HG02852 (cell line): Measurements from ENCODE around the gene TMEM132D.

Source experiments
- ATAC-seq: cut with Tn5 transposase; IDR thresholded peaks from one replicate; pipeline ENCODE4 v1.9.1; 2021; ENCODE audit warnings: mild to moderate bottlenecking, moderate library complexity; ENCODE audit not compliant: unreplicated experiment

TMEM132D gene

DNA sequence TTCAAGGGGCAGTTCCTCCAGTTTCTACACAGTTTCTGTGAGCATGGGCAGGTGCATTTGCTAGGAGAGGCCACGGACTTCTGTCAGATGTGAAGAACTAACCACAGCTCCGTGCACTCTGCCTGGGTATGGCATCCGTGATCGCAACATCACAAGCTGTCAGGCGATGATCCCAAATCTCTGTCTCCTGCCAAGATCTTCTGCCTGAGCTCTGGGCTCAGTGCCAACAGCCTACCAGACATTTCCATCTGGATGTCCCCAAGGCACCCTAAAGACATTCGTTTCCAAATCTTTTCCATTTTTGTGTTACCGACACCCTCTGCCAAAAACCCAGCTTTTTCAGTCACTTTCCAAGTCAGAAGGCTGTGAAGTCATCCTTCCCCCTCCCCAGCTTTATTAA lies 758.4 kb downstream of the TMEM132D start:
- no peak for ATAC-seq

DNA sequence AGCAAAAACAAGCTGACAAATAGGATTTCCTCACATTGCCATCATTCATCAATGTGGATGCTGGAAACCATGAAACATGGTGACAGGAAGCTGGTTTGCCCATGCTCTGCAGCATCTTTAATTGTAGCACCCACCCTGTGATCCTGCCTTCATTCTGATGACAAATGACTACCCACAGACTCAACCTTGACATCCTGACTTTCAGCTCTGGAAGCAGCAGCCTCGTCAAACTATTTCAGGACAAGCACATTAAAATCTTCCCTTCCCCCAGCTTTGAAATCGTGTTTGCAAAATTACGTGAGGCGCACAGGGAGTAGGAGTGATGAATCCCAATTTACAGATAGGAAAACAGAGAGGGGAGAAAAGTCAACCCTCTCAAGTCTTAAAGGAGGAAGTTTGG lies 765.0 kb downstream of the TMEM132D start:
- no peak for ATAC-seq

DNA sequence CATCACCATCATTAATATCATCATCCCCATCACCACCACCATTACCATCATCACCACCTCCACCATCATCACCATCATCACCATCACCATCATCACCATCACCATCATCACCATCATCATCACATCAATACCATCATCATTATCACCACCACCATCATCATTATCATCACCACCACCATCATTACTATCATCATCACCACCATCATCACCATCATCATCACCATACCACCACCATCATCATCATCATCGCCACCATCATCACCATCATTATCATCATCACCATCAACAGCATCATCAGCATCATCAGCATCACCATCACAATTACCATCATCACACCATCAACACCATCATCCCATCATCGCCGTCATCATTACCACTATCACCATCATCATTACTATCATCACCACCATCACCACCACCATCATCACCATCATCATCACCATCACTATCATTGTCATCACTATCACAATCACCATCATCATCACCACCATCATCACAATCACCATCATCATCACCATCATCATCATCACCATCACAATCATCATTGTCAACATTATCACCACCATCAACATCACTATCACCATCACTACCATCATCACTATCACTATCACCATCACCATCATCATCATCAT lies 767.0 kb downstream of the TMEM132D start:
- ATAC-seq: no peak

DNA sequence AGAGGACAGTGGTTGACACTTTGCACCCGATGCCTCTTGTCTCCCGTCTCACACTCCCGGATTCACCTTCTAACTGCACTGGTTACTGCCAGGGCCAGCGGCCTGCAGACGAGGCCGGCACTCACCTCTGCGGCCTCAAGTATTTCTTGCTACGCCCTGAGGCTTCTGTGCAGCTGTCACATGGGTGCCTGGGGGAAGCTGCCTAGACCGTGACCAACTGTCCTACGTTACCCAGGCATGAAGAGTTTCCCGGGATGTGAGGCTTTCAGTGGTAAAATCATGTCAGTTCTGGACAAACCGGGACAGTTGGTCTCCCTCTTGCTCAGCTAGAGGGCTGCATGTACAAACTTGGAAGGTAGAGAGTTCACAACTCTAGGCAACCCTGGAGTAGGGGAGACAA lies 776.1 kb downstream of the TMEM132D start:
- ATAC-seq: no peak

DNA sequence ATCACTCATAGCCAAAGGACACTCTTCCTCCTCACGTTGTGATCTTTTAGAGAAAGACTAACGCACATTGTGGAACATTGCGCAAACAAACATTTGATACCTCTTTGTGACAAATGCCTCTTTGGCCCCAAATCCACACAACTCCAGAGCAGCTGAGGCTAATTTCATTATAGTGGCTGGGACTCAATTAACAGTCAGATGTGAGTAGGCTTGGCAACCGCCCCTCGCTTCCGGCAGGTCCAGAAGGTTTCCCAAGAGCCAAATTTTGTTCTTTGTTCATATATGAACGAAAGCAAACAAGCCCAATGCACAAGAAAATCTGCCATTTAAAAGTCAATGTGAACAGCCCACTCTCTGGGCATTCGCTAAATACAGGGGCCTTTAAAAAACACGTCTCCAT lies 776.6 kb downstream of the TMEM132D start:
- no peak for ATAC-seq

DNA sequence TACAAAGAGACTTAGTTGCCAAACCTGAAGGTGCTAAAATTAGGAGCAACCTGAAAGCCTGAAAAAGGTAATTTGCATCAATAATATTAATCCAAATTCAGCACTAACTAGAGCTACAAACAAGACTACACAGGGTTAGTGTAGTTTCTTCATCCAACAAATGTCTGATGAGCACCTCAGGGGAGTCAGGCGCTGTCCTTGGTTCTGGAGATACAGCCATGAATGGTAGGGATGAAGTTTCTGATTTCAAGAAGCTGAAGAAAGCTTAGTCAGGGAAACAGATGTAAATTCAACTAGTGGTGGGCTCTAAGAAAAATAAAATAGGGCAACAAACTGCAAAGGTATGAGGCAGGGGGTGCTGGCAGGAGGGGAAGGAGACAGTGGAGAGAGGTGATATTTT lies 784.3 kb downstream of the TMEM132D start:
- no peak for ATAC-seq

DNA sequence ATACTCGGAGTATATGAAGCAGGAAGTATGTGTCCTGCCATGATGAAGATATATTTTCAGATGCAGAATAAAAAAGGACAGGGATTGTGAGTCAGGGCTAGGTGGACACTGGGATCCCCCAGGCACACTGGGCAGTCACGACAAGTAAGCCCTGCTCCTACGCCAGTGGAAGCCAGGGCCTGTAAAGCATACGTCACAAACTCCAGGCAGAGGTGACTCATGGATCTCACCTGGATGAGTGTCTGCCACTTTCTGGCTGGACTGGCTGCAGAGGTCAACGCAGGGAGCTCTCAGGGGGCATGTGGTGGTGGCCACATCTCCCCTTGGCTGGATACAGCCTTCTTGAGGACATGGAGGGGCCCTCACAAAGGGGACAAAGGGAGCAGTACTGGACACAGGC lies 788.3 kb downstream of the TMEM132D start:
- ATAC-seq: no peak

DNA sequence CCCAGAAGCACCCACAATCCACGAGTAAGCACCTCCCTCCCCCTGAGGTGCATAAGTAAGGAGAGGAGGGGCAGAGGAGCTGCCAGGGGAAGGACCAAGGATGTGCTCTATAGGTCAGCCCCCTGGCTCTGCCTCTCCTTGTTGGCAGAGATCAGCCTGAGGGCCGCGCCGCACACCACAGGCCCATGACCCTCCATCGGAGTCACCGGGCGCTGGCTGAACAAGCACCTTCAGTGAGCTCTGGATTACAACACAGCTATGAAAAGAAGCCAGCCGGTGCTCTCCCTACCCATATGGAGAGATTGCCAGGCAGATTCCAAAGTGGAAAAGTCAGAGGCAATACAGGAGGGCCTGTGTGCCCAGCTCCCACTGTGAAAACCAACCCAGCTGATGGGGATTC lies 793.2 kb downstream of the TMEM132D start:
- no peak for ATAC-seq

DNA sequence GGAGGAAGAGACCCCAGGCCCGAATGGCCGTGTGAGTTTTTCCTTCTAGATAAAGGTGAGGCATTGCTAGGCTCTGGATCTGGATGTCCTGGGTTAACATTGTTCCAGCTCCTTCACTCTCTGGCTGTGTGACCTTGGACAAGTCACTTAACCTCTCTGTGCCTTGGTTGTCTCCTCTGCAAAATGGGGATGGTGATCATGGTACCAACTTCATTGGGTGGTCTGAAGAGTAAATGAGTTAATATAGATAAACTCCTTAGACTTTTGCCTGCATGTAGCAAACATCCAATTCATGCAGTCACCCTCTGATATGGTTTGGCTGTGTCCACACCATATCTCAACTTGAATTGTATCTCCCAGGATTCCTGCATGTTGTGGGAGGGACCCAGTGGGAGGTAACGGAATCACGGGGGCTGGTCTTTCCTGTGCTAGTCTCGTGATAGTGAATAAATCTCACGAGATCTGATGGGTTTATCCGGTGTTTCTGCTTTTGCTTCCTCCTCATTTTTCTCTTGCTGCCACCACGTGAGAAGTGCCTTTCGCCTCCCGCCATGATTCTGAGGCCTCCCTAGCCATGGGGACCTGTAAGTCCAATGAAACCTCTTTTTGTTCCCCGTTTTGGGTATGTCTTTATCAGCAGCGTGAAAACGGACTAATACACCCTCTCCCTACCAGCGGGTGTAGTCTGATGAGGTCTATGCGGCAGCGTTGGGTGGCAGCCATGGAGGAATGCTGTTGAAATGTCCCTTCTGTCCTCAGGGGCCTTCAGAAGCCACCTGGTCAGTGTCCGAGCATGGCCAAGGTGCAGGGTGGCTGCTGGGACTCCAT lies 794.4 kb downstream of the TMEM132D start:
- ATAC-seq: no peak

DNA sequence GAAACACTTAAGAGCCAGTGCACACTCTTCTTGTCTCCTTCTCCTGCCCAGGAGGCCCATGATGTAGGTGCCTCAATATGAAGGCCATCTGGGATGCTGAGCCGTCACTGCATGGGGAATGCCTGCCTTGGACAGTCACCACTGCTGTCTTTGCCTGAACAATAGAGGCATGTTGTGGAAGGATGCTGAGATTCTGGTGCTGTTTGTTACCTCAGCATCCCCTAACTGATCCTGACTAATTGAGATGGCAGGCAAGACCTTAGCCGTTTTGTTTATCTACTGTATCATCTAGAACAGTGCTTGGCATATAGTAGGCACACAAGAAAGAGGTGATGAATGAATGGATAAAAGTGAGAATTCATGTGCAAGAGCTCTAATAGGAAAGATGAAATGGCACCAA lies 797.1 kb downstream of the TMEM132D start:
- no peak for ATAC-seq

DNA sequence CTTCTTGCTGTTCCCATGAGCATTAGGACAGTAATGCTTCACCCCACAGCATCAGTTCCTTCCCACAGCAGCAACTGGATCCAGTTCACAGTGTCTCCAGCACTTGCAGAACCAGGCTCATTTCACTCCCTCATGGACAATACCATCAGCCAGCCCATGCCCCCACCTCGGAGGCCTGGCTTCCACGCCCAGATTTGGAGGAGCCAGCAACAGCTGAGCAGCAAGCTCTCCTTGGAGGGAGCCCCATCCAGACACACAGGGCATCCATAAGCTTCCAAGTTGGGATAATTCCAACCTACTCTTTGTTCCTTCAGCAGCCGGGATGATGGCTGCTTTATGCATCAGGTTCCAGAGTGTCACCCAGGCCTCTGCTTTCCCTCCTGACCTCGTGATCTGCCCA lies 800.6 kb downstream of the TMEM132D start:
- ATAC-seq: no peak

DNA sequence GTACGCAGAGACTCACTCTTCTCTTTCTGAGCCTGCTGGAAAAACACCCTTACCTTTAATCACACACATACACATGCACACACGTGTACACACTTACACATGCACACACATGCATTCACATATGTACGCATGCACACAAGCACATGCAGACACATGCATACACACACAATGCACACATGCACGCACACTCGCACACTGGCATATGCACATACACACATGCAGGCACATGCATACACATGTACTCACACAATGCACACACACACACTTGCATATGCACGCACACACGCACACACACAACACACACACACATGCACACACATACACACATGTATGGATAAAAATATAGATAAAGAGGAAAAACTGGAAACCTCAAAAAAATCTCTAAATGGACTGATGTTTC lies 801.6 kb downstream of the TMEM132D start:
- no peak for ATAC-seq

DNA sequence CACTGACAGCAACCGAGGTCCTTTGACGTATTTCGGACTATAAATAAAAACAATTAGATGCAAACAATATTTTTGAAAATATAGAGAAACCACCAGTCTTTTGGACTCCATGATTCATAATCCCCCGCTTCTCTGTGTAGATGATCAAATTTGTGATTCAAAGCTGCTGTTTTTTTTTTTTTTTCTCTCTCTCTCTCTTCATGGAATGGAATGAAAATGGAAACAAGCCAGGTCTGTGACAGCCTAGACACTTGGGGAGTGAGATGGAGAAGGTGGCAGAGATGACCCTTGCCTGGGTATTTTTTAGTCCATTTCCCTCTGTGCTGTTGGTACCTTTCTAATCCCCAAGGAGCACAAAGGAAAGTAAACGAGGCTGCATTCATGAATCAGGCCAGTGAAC lies 802.0 kb downstream of the TMEM132D start:
- ATAC-seq: no peak

DNA sequence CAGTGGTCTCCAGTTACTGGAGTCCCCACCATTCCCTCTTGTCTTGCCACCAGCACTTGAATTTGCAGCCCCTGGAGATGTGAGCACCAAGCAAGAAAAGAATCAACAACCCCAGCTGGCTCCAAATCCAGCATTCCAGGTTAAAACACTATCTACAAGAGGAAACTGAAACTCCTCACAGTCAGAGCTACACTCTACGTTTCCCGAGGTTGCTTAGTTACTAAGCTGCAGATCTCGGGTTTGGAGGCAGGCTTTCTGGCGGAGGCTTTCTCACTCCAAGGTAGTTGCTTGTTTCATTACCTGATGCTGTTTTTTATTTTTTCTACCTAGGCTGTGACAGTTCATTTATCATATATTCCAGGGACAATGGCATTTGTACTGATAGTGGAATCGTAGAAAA lies 802.4 kb downstream of the TMEM132D start:
- ATAC-seq: no peak

DNA sequence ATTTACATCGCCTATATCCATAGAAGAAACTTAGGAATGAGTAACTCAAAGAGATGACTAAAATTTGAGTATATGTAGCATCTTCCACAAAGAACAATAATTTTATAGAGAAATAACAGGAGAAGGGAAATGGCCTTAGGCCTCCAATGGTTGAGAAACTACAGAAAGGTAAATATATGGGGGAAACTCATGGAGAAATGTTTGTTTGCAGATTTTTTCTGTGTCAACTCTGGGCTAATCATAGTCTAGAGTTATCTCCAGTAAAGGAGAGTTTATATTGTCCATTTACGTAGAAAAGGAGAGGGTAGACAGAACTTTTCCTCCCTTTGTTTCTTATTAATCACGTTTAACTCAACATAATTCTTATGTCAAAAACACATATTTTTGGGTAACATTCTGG lies 806.4 kb downstream of the TMEM132D start:
- ATAC-seq: no peak

DNA sequence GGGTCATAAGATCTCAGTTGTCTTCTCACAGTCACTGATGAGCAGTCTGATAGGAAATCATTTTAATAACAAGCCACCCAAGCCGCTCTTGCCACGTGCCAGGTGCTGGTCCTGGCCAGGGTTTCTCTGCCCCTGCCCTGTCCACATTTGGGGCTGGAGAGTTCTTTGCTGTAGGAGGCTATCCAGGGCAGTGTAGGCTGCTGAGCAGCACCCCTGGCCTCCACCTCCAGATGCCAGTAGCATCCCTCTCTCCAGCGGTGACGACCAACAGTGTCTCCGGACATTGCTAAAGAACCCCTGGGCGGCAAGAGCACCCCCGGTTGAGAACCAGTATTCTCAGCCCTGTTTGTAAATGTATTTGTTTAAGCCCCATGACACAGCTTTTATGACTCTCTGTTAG lies 806.9 kb downstream of the TMEM132D start:
- no peak for ATAC-seq

DNA sequence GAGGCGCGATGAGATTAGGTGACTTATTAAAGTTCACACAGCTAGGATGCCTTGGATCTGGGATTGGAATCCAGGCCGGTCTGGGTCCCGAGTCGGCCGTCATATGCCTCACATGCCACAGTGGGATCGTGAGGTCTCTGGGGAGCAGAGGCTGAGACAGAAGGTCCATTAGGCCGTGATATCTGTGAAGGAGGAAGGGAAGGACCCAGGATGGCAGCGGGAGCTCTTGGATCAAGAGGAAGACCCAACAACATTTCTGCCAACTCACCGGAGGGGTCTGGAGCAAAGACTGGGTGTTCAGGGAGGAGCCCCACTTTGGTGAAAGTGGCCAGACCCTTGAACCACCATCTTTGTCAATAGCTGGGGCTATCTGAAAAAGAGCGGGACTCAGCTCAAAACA lies 807.6 kb downstream of the TMEM132D start:
- ATAC-seq: no peak

DNA sequence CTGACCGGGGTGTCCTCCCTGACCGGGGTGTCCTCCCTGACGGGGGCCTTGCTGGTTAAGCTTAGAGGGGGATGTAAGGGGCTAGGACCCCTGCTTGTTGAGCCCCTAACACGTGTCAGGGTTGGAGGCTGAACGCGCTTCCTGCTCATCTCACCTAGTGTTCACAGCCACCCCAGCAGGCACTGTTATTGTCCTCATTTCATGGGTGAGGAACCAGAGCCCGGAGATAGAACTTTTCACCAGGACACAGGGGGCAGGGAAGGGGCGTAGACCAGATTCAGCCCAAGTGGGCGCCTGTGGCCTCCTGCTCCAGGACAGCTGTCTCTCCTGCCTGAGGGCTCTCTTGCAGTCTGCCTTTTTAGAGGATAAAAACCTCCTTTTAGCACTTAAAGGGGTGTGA lies 814.2 kb downstream of the TMEM132D start:
- no peak for ATAC-seq

DNA sequence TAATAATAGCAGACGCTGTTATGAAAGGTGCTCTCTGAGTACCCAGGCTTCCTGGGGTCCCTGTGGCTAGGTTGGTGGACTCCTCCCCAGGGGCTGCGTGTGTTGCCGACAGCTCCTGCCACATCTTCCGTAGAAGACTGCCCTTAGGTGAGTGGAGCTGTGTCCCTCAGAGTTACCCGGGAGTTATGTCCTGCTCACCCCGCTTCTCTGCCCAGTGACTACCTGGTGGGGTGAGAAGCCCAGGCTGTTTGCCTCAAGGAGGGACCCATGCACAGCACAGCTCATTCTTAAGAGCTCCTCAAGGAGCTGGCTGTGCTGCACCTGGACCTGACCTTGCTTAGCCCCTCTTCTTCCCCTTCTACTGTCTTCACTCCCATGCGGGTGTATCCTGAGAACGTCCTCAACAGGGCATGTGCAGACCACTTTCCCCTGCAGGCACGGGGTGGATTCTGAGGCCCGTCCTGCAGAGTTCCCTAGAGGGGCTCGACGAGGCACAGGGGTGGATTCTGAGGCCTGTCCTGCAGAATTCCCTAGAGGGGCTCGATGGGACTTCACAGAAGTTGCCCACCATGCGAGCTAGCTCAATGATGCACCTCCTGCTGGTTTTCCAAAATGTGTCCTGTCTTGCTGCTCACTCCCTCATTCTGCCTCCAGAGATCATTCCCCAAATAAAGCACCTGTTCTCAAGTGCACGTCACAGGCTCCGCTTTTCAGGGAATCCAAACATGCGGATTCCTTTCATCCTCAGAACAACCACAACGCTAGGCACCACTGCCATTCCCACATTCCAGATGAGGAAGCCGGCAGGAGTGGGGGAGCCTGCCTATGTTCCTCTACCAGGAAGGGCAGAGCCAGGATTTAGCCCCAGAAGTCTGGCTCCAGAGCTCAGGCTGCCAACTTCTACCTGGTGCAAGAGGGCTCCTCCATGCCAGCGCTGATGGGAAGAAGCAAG lies 818.7 kb downstream of the TMEM132D start:
- ATAC-seq: no peak

DNA sequence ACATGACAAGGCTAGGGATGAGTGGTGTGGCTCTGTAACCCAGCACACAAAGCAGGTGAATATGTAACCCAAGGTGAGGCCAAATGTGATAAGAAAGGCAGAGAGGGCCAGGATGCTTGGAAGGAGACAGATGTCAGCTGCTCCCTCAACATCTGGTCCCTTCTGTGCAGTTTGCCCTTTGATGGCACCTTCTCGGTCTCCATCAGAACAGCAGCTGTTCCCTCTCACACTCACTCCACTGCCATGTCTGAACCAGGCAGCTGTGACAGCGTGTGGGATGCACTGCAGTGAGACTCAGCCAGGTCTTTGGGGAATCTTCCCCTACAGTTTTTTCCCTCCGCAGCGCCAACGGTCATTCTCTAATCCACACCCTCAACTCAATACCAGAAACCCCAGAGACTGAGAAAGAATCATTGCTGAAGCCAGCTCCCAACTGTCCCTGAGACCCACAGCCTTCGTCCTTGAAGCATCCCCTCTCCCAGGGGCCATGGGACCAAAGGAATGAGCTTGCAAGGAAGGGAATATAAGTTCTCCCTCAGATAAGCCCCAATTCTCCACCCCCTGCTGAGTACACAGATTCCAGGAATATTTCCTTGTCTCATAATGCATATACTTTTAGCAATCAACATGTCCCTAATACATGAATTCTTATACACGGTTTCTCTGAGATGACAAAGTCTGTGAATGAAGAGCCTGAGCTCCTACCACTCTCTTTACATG lies 820.5 kb downstream of the TMEM132D start:
- ATAC-seq: no peak

DNA sequence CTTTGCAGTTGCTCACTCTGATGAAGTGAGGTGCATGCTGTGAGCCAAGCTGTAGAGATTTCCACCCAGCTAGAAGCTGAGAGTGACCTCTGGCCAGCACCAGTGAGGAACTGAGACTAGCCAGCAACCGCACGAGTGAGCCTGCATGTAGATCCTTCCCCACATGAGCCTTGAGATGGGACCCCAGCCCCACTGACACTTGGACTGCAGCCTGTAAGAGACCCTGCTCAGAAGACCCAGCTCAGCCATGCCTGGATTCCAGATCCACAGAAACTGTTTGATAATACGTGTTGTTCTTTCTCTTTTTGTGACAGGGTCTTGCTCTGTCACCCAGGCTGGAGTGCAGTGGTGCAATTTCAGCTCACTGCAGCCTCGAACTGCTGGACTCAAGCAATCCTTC lies 821.4 kb downstream of the TMEM132D start:
- ATAC-seq: no peak
